Activated CD4-positive, alpha-beta T cell treated with anti-CD3 and anti-CD28 coated beads, Interleukin-10, Interleukin-2, amounts not matched to agents 100 ng/mL and 50 ng/mL, durations not matched to agents 16 hours and 8 hours (primary cell): Measurements from ENCODE around the gene RIMKLB.
A peak's percentile ranks its signal among the peaks of the same experiment; 100 is the strongest.

Source experiments
- DNase-seq: peaks from one replicate; pipeline ENCODE4 v3.0.0-alpha.2; 2020

RIMKLB gene

DNA sequence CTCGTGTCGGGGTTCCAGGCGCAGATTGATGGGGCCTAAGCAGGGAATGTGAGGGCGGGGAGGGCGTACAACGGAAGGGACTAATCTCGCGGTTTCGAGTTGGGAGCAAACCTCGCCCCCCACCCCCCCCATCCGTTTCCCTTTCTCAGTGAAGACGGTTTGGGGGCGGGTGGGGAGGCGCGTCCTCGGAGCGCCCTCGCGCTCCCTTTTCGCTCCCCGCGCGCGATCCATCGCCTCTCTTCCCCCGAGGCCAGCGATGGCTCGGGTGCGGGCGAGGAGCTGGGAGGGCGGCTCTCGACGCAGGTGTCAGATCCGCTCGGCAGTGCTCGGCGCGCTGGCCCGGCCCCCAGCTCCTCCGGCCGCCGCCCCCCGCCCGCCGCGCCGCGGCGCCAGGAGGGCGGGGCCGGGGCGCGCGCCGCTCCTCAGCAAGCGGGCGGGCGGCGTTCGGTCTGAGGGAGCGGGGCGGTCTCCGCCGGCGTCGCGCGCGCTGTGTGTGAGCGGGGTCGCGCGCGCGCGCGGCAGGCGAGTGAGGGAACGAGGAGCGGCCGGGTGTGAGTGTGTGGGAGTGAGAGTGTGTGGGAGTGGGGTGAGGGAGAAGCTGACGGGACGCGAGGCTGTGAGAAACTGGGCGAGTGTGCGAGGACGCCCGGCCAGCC is at the start of gene RIMKLB:
RIMKLB (plus strand) TSS at position 516 of the 656 bp plus-strand sequence. CDS start 15,876 bp downstream, outside the sequence.
- DNase-seq = peak; percentile 64

- DNase-seq = peak; percentile 92
Observed at GRCh38 chr12:8648576-8649205, 49.1 kb upstream of the RIMKLB start.

GRCh38 chr12:8655421-8655820 is 42.4 kb upstream of the RIMKLB start:
- DNase-seq = no peak

DNA sequence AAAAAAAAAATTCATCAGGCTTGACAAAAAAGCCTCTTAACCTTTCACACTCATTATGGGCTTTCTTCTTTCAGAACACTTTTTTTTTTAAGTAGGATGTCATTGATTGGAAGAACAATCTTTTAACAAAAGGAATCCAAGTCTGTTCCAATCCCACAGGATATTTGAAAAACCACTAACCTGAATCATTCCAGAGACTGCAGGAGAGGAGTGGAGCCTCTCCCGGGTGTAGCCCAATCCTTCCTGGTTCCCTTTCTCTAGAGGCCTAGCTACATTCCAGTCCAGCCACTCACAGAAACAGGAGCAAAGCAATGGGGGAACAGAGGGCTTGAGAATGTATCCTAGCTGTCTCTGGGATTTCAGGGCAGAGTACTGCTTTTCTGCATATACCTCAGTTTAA is 39.4 kb upstream of the RIMKLB start:
- no peak for DNase-seq

- no peak for DNase-seq
Observed at GRCh38 chr12:8661016-8661415, 36.8 kb upstream of the RIMKLB start.

DNA sequence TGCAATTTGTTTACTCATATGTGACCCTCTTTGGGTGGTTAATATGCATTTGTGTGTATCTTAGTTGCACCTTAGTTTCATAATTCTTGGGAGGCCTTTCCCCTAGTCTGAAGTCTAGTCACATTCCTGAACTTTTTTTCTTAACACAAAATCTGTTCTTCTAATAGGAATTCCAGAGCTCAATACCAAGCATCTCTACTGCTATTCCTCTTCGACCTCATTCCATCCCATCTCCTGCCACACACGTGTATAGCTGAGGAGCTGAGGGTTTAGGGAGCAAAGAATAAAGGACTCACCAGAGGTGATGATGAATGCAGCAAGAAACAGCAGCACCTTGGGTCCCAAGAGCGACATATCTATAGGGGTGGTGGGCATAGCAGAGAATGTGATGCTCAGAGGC is 36.0 kb upstream of the RIMKLB start:
- no peak for DNase-seq

DNA sequence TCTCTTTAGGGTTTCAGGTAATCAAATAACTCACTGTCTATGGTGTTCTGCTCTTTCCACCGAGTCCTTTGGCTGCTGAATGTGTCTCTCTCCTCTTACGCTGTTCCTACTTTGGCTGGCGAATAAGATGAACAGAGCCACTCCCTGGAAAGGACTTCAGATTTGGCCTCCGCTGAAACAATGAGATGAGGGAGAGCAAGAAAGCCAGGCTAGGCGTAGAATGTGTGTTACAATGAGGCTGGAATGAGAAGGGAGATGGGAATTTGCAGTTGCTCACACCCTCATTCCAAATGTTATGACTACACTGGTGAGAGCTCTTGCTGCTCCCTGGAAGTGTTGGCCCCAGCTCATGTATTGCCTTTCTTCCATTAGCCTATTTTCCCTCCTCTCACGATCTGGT is 35.2 kb upstream of the RIMKLB start, which contains the start of gene MFAP5:
MFAP5 (minus strand) TSS at position 234 of the 400 bp plus-strand sequence. CDS start 722 bp downstream, outside the sequence.
- DNase-seq = no peak

DNA sequence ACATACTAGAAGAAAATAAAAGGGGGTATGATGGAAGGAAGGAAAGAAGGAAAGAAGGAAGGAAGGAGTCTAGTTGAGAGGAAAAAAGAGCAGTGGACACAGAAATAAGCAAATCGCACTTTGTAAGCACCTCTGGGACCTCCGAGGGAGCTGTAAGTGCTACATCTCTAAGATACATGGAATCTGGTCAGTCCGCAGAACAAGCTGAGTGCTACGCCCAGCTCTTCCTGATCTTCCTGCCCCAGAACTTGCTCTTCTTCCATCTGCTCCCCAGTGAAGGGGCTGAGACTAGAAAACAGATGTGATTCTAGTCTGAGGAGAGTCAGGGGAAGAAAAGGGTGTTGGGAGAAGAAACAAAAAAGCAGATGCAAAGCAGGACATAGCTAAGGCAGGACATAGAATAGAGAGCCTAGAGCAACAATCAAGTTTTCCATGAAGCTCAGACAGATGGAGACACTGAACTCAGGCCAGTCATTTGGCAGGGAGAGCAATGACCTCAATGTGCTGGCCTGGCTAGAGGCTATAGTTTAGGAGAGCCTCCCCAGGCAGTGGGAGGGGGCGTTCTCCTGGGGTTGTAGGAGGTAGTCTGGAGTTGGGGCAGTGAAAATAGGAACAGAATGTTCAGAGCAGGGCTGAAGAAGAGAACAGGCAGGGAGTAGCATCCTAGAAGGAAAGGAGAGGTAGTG is 33.4 kb upstream of the RIMKLB start:
- no peak for DNase-seq

GRCh38 chr12:8665759-8666158 is 32.0 kb upstream of the RIMKLB start:
- DNase-seq = no peak

- no peak for DNase-seq
Observed at GRCh38 chr12:8667270-8667669, 30.5 kb upstream of the RIMKLB start.

DNA sequence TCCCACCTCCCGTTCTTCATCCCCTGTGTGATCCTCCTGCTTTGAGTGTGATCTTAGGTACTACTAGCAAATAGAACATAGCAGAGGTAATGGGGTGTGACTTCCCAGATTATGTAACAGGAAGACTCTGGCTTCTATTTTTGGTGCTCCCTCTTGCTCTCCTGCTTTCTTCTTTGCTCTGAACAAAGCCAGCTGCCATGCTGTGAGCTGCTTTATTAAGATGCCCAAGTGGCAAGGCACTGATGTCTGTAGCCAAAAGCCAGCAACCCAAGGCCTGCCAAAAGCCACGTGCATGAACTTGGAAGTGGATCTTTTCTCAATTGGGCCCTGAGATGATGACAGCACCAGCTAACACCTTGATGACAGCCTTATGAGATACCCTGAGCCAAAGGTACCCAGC is 29.4 kb upstream of the RIMKLB start:
- no peak for DNase-seq

DNA sequence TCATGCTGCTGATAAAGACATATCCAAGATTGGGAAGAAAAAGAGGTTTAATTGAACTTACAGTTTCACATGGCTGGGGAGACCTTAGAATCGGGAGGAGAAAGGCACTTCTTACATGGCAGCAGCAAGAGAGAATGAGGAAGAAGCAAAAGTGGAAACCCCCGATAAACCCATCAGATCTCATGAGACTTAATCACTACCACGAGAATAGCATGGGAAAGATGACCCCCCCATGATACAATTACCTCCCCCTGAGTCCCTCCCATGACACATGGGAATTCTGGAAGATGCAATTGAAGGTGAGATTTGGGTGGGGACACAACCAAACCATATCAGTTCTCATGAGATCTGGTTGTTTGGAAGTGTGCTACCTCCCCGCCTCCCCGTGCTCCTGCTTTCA is 25.4 kb upstream of the RIMKLB start:
- DNase-seq = no peak

GRCh38 chr12:8675591-8676036 is 22.2 kb upstream of the RIMKLB start:
- no peak for DNase-seq

GRCh38 chr12:8676651-8677050 is 21.1 kb upstream of the RIMKLB start:
- no peak for DNase-seq

- DNase-seq = no peak
Observed at GRCh38 chr12:8677362-8677761, 20.4 kb upstream of the RIMKLB start.

- DNase-seq = no peak
Observed at GRCh38 chr12:8678661-8679111, 19.1 kb upstream of the RIMKLB start.

DNA sequence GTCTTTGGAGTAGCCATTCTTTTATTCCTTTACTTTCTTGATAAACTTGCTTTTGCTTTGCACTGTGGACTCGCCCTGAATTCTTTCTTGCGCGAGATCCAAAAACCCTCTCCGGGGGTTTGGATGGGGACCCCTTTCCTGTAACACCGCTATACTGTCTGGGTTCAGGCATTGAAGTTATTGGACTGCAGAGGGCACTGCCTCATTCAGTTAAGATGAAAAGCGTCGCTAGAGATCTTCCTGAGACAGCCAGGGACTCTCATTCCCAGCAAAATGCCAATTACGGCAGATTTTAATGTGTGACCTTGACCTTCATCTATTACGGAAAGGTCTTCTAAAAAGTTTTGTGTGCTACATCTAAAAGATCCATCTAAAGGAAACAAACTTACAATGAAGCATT is 17.3 kb upstream of the RIMKLB start:
- DNase-seq = no peak

DNA sequence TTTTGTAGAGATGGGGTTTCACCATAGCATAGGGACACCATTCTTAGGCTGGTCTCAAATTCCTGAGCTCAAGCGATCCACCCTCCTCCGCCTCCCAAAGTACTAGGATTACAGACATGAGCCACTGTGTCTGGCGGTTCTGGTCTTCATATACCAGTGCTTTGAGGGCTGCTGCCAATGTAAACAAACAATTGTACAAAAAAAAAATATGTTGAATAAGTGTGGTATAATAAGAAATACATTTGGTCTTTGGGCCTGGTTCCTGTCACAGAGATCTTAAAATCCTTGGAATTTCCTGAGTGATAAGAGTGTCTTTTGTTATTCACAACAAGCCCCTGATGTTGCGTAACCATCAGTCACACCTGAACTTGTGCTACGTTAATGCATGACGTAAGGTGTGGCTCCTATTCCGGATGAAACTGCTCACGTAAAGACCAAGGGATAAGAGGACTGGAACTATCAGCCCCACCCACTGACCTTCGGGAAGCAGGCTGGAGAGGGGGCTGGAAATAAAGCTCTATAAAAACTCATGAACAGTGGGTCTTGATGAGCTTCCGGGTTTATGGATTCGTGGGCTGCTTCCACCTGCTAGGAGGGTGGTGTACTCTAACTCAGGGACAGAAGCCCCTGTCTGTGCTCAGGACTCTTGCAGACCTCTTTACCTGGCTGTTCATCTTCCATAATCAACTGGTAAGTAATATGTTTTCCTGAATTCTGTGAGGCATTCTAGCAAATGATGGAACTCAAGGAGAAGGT is 16.5 kb upstream of the RIMKLB start:
- DNase-seq = no peak

- DNase-seq = no peak
Observed at GRCh38 chr12:8685051-8685450, 12.7 kb upstream of the RIMKLB start.

DNA sequence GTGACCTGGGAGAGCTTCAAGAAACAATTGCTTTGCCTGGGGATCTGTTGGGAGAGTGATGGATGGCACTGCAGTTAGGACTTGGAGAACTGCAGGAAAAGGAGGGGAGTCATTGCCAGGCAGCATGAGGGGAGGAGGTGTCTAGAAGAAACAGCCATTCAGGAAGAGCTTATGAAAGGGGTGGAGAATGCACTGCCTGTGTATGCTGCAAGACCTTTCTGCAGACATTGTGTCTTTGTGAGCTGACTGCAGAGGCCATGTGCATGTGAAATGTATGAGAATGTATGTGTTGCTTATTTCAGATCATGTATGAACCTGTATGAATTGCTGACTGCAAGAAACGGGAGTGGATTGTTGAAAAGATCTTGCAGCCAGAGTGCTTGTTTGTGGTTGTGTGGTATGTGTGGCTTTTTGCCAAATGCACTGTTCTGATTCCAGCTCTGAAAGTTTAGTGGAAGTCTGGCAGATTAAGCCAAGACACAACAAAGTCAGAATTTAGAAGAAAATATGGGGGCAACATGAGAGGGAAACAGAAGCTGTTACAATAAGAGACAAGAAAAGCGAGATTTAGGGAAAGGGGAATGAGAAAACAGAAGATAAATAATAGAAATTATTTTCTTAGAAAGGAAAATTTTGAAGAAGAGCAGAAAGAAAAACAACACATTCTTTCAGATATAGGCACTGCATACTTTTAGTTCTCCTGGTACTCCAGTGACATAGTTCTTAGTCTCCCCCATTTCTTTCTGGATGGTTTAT is 9.8 kb upstream of the RIMKLB start:
- DNase-seq = no peak

DNA sequence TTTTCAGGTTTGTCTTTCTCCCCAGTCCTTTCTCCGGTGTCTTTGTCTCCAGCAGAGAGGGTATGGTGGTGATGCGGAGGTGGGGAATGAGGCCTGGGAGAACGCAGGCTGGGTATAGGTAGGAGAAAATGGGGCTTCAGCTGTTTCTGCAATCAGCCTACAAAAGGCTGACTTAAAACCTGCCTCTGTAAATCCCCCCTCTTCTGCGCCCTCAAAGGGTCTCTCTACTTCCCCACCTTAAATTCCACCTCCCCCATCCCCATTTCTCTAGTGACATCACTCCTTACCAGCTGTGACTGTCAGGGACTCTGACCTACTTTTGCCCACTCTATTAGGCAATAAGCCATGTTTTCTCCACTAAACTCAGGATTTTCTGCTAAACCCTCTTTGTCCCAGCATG is 8.1 kb upstream of the RIMKLB start:
- DNase-seq = no peak

DNA sequence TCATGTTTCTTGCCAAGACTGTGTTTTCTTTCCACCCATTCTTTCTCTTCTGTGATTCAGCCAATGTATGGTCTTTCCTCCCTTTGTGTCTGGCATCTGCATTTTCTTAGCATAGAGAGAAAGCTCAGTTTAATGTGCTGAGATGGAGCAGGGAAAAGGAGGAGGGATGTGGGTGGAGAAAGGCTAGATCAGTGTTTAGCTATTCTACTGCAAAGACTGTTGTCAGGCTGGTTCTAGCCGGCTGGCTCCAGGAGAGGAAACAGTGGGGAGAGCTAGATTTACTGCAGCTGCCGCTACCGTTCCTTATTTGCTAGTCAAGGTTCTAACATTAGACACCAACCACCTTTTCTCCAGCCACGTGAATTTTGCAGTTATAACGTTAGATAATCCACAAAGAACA is 5.2 kb upstream of the RIMKLB start:
- DNase-seq = no peak
